Panc1 (cell line): ENCODE data around the gene OBP2A.

Experiments
- CTCF ChIP-seq: fragments of 450-650 bp; IDR thresholded peaks from 2 replicates; pipeline ENCODE4 v1.5.1; 2017; ENCODE audit warnings: mild to moderate bottlenecking
- POLR2AphosphoS5 ChIP-seq: IDR thresholded peaks from 2 replicates; pipeline ENCODE4 v1.6.1; 2012; ENCODE audit warnings: mild to moderate bottlenecking, low read depth, low read length, moderate library complexity
- REST ChIP-seq, 2 experiments: IDR thresholded peaks; 2 replicates each; pipeline ENCODE4 v1.6.1; 2011 to 2012; ENCODE audit warnings: low read depth in 2 of 2, control low read depth in 1 of 2, low read length in 1 of 2, mild to moderate bottlenecking in 1 of 2, moderate library complexity in 1 of 2; ENCODE audit not compliant: insufficient read depth in 1 of 2
- SIN3A ChIP-seq: IDR thresholded peaks from 2 replicates; pipeline ENCODE4 v1.6.1; 2012; ENCODE audit warnings: low read depth, mild to moderate bottlenecking, low read length, moderate library complexity, borderline replicate concordance; ENCODE audit not compliant: insufficient read depth

- no peak for TF ChIP-seq CTCF
- no peak for TF ChIP-seq SIN3A
- no peak for TF ChIP-seq REST (IDR thresholded peaks at IDR 0.05; ENCODE audit: insufficient read depth in 1 of 2, low read depth in 2 of 2, low read length in 1 of 2)
- TF ChIP-seq POLR2AphosphoS5: no peak
These were observed 28.4 kb downstream of the OBP2A start for GRCh38 chr9:135574331-135574730.
